Fibroblast of the aortic adventitia (primary cell): ENCODE results near the gene PBLD. TPM values are rescaled to one million over a fixed set of nuclear protein-coding genes. Genes with fewer than 3 reads are reported as not detected.

Source experiments
- DNase-seq: peaks from one replicate; pipeline ENCODE4 v3.0.0-alpha.2; 2010; ENCODE audit warnings: low read depth
- H3K4me3 ChIP-seq: 2 replicates; pipeline ENCODE4 v1.5.1; 2011; ENCODE audit warnings: low read depth, mild to moderate bottlenecking, control low read depth, low read length, moderate library complexity
- total RNA-seq: library from RNA; depleted of rRNA; stranded (reverse); fragments of >200 nt; gene quantifications from 2 replicates; pipeline ENCODE4 v1.2.3, GENCODE V29; 2012; ENCODE audit warnings: low replicate concordance
- TF ChIP-seq, protein P1 (sequence below): IDR thresholded peaks from 2 replicates; pipeline ENCODE4 v1.5.1; 2011; ENCODE audit warnings: mild to moderate bottlenecking, low read length, control low read depth, inconsistent platforms; ENCODE audit not compliant: insufficient read depth

PBLD gene
- total RNA-seq, 1 donor: 6.6 TPM

DNA sequence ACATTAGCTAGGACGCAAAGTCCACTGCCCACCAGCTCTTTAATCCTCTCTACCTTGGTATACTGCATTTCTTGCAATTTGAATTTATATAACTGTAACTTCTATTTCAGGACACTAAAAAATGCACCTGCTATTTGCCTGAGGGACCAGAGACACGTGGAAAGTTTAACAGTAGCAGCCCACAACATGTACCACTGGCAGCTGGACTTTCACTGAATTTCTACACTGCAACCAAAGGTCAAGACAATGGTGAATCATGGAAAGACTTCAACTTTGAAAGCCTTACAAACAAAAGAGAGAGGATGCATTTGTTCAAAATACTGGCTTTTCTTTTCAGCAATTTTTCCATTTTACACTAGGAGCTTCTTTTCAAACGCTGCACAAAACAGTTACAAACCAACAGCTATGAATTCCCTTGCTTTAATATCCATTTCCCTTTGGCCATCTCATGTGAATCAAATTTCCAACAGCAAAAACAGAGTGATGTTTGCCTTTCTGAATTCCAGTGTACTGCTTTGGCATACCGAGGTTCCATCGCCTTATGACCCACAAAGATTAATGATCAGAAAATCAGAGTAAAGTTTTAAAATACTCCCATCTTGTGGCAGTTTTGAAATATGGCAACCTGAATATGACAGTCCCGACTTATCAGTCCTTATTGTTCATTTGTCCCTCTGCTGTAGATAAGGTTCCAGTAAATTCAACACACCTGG, 30.8 kb downstream of the PBLD start:
- no peak overlapping the region for H3K4me3 ChIP-seq
- DNase-seq: peak; percentile 77
- TF ChIP-seq, protein P1, sequence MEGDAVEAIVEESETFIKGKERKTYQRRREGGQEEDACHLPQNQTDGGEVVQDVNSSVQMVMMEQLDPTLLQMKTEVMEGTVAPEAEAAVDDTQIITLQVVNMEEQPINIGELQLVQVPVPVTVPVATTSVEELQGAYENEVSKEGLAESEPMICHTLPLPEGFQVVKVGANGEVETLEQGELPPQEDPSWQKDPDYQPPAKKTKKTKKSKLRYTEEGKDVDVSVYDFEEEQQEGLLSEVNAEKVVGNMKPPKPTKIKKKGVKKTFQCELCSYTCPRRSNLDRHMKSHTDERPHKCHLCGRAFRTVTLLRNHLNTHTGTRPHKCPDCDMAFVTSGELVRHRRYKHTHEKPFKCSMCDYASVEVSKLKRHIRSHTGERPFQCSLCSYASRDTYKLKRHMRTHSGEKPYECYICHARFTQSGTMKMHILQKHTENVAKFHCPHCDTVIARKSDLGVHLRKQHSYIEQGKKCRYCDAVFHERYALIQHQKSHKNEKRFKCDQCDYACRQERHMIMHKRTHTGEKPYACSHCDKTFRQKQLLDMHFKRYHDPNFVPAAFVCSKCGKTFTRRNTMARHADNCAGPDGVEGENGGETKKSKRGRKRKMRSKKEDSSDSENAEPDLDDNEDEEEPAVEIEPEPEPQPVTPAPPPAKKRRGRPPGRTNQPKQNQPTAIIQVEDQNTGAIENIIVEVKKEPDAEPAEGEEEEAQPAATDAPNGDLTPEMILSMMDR: peak; percentile 48

DNA sequence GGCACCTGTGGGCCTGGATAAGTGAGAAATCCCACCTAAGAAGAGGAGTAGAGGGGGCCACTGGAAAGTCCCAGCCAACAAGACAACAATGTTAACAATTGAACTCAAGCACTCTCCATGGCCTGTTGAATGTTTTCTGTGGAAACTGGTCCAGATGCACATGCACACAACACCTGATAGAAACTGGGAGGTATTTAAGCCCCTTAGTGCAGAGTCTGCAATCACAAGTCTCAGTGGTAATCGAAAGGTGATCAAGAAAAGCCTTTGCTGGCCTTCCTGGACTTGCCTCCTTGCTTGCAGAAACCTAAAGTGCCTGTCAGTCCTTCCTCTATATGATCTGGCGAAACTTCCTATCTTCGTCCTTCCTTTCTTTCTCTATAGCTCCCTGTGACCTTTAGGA, 31.4 kb downstream of the PBLD start:
- TF ChIP-seq, protein P1: no peak
- no peak for DNase-seq
- H3K4me3 ChIP-seq: no peak overlapping the region

DNA sequence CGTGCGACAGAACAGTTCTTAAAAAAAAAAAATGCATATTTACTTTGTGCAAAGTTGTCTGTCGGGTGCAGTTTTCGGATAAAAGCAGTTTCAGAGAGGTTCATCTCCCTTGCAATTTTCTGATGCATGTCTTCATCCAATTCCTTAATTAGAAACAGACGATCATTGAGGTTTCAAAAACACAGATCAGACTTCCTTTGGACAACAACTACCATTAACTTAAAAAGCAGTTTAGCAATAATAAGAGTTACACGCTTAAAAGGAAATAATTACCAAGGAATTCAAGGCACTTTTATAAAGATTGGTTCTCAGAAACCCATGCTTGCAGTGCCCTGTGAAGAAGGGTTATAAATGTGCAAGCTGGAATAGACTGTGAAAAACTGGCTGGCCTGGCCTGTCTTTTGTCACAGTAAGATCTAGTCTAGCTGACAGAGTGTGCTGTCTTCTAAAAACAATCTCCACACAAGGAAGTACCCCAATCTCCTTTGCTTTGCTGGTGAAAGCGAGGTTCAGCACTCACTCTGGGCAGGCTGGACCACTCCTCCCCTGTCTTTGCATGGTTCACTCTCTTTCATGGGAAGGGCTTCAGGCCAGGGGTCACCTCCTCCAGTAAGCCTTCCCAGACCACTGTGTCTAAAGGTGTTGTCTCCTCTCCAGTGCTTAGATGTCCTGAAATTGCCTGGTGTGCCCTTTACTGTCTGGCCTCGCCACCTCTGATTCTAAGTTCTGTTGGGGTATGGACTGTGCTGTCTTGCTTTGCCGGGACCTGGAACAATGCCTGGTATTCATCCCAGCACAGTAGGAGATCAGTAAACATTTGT, 35.7 kb downstream of the PBLD start:
- H3K4me3 ChIP-seq: no peak overlapping the region

DNA sequence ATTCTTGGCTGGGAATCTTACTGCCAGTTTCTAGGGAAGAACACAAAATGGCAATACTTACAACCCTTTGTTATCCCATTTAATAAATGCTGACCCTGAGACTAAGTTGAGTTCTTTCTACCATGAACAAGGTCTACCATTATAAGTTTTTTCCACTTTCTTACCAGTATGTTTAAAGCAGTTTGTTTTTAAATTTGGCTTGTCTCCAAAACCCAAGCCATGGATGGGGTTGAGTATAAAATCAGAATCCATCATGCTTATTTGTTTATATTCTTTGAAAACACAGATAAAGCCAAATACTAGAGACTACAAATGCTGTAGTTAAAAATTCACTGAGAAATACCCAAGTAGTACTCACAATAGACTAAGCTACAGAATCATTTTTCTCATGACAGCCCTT, 42.0 kb downstream of the PBLD start:
- TF ChIP-seq, protein P1: no peak
- DNase-seq: no peak

More for the DNA sequence above, 35.7 kb downstream of the PBLD start:
- TF ChIP-seq, protein P1: no peak
- peak; percentile 30 for DNase-seq

DNA sequence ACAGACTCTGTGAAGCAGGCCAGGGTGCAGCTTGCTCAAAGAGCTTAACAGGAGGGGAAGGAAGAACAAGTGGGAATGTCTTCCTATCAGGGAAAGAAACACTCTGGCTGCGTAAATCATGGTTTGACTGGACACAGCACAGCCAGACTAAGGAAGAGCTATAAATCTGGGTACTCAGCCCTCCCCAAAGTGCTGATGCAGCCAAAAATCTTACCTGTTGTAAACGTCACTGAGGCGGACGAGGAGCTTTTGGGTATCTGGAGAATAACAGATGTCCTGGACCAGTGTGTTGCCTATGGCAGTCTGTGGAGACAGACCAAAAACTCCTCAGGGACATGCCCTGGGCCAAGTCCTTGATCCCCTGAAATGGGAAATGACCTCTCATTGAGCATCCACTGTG, 44.0 kb downstream of the PBLD start:
- TF ChIP-seq, protein P1: no peak
- H3K4me3 ChIP-seq: no peak overlapping the region
- DNase-seq: no peak

More for the DNA sequence above, 42.0 kb downstream of the PBLD start:
- H3K4me3 ChIP-seq: no peak overlapping the region

DNA sequence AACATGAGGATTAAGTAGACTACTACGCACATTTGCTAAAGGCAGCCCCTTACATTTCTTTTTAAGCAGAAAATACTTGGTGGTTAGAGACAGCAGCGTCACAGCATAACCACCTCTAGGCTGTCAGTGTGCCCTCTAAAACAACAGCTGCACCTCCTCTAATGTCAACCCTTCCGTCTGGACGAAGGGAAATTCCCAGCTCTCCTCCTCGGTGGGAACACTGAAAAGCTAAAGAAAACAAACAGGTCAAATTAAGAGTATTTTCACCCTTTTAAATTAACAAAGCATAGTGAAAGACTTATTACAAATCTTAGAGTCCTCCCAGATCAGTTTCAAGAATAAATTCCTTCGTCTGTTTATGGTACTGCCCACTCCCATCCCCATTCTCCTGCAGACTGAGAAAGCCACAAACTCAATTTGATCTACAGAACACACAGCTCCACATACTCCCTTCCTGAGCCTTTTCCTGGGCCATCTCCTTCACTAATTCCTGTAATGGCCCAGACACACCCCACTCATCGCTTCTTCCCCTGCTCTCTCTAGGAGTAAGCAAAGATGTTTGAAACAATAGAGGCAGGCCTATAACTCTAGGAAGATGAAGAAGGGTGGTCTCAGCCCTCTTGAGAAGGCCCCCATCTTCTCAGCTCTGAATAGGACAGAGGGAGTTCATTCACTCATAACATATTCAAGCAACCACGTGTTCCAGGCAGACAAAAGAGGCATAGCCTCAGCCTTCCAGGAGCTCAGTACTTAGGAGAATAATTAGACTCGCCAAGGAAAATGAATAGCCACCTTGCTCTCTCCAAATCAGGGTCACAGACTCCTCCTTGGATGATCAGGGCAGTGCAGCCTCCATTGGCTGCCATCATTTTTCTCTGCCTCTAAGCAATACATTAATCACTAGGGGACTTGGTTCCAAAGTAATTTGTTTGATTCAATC, 48.4 kb downstream of the PBLD start:
- no peak overlapping the region for H3K4me3 ChIP-seq
- DNase-seq: no peak
- TF ChIP-seq, protein P1: no peak
